GM19468 (cell line): Measurements from ENCODE around the gene CDKN2B-AS1.
A peak's percentile ranks its signal among the peaks of the same experiment; 100 is the strongest.

Source experiments
- ATAC-seq: cut with Tn5 transposase; IDR thresholded peaks from one replicate; pipeline ENCODE4 v1.9.1; 2021; ENCODE audit warnings: mild to moderate bottlenecking, moderate library complexity, moderate number of reproducible peaks; ENCODE audit not compliant: unreplicated experiment; ENCODE audit errors: extremely low read depth

The CDKN2B-AS1 gene

GRCh38 chr9:22005021-22005701 is 10.6 kb downstream of the CDKN2B-AS1 start:
- no peak for ATAC-seq

- no peak for ATAC-seq
These were observed 11.4 kb downstream of the CDKN2B-AS1 start for GRCh38 chr9:22005702-22006606.

GRCh38 chr9:22008384-22008716 is 13.8 kb downstream of the CDKN2B-AS1 start:
- no peak for ATAC-seq

- ATAC-seq, result peak; percentile 67
These were observed 14.3 kb downstream of the CDKN2B-AS1 start, which contains the start of gene CDKN2B for GRCh38 chr9:22008717-22009505. CDKN2B (minus strand) TSS chr9:22009305; CDS start chr9:22008953, 352 bp downstream.

GRCh38 chr9:22009506-22009867 is 14.9 kb downstream of the CDKN2B-AS1 start:
- ATAC-seq, result peak; percentile 10

GRCh38 chr9:22010866-22011625 is 16.5 kb downstream of the CDKN2B-AS1 start:
- ATAC-seq, result no peak

- ATAC-seq, result no peak
These were observed 27.8 kb downstream of the CDKN2B-AS1 start for GRCh38 chr9:22022396-22022795.

- no peak for ATAC-seq
These were observed 32.1 kb downstream of the CDKN2B-AS1 start for GRCh38 chr9:22026696-22027095.

GRCh38 chr9:22028394-22028793 is 33.8 kb downstream of the CDKN2B-AS1 start:
- ATAC-seq, result no peak

GRCh38 chr9:22029231-22029630 is 34.6 kb downstream of the CDKN2B-AS1 start:
- no peak for ATAC-seq

GRCh38 chr9:22030101-22030598 is 35.6 kb downstream of the CDKN2B-AS1 start:
- ATAC-seq, result peak; percentile 71

- ATAC-seq, result no peak
These were observed 37.2 kb downstream of the CDKN2B-AS1 start for GRCh38 chr9:22031655-22032411.

GRCh38 chr9:22033012-22033630 is 38.5 kb downstream of the CDKN2B-AS1 start:
- no peak for ATAC-seq

- ATAC-seq, result no peak
These were observed 41.0 kb downstream of the CDKN2B-AS1 start for GRCh38 chr9:22035591-22036011.

GRCh38 chr9:22036866-22037626 is 42.5 kb downstream of the CDKN2B-AS1 start:
- ATAC-seq, result no peak

GRCh38 chr9:22037954-22038690 is 43.5 kb downstream of the CDKN2B-AS1 start:
- ATAC-seq, result peak; percentile 36

GRCh38 chr9:22039258-22039657 is 44.7 kb downstream of the CDKN2B-AS1 start:
- no peak for ATAC-seq
